GM19455 (cell line): ENCODE results near the gene BCL7C.
"Not testable (repeated sequence)": the region's sequence is repeated elsewhere in the genome, so short reads cannot be mapped to it uniquely, and the experiment has no call there.

ENCODE experiments used
- ATAC-seq: cut with Tn5 transposase; IDR thresholded peaks from one replicate; pipeline ENCODE4 v1.9.1; 2021; ENCODE audit not compliant: unreplicated experiment

Gene BCL7C

GRCh38 chr16:30893744-30894539, at the start of gene BCL7C:
Gene BCL7C (minus strand): TSS chr16:30894077. CDS start chr16:30893944, 133 bp downstream.
- ATAC-seq, result peak; percentile 85

DNA sequence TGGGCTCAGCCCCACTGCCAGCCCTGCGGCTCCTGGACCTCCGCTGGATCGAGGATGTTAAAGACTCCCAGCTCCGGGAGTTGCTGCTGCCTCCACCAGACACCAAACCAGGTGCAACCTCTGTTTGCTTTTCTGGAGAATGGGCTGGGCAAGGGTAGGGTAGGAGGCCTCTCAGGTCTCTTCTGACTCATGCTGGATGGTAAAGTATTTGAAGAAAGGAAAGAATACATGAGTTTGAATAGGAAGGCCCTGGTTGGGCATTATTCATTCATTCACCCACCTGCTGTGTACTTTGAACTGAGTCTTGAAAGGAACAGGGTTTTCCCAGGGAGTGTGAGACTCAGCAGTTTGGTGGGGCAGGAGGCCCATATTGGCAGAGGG, 48.5 kb upstream of the BCL7C start:
- ATAC-seq, result no peak

DNA sequence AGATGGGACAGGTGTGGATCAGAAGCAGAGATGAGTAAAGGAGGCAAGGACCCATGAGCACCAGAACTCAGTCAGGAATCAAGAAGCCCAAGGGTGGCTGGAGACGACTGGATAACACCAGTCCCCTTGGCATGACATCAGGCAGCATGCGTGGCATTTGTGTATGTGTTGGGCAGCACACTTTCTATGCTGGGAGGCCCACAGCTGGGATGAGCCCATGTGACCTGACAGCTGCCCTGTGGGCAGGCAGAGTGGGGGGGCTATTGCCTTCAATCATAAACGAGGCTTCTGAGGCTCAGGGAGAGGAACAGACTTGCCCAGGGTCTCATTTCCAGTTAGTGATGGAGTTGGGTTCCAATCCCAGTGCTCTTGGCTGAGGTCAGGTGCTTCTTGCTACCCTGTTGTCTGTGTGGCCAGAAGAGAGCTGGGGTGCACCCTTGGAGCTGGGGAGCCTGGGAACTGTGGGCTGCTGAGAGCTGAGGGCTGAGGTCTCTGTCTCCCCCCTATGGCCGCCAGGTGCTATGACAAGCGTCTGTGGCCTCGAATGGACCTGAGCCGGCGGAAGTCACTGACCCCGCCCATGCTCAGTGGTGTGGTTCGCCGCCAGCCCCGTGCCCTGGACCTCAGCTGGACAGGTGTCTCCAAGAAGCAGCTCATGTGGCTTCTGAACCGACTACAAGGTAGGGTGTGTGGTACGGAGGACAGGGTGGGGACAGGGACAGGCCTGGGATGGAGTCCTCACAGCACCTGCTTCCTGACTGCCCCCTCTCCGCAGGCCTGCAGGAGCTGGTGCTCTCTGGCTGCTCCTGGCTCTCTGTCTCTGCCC, 47.9 kb upstream of the BCL7C start:
- peak; percentile 80 for ATAC-seq

GRCh38 chr16:30939571-30939970, 45.7 kb upstream of the BCL7C start:
- not testable (repeated sequence) for ATAC-seq

DNA sequence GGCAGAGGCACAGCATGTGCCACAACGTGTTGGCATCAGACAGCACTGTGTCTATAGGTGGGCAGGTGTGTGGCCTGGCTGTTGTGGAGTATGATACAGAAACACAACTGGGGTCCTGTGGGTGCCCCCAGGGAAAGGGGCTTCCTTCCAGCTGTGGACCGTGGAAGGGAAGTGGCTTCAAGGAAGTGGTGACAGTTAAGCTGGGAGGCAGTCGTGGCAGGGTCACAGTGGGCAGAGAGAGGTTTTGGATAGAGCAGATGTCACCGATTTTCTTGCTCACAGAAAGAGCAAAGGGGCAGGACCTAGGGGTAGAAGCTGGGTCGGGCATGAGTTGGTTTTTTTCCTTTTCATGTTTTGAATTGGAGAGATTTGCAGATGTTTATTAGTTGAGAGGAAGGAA, 43.8 kb upstream of the BCL7C start:
- ATAC-seq, result no peak

DNA sequence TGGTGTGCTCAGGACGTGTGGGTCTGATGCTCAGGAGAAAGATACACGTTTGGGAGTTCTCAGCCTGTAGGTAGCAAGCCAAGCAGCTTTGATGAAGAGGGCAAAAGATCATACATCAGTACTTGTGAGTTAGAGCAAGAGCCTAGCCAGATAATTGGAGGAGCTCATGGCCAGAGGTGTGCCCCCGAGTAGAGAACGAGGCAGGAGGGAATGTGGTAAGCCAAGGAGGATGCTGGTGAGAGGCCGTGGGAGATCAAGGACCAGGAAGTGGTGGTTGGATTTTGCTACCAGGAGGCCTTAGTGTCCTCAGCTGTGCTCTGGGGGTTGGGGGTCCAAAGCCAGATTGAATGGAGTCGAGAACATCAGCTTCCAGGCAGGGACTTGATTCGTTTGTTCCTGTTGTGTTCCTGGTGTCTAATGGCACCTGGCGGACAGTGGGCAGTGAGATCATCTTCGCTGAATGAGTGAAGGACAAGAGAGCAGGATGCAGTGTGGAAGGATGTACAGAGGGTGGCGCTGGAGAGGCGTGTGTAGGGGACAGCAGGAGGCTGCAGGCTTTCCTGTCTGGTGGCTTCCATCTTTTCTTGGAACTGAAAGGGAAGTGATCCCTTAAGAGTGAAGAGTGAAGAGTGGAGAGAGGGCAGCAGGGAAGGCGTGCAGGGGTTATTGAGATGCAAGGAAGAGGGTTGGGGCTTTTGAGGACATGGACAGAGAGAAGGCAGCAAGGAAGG, 41.1 kb upstream of the BCL7C start:
- no peak for ATAC-seq

DNA sequence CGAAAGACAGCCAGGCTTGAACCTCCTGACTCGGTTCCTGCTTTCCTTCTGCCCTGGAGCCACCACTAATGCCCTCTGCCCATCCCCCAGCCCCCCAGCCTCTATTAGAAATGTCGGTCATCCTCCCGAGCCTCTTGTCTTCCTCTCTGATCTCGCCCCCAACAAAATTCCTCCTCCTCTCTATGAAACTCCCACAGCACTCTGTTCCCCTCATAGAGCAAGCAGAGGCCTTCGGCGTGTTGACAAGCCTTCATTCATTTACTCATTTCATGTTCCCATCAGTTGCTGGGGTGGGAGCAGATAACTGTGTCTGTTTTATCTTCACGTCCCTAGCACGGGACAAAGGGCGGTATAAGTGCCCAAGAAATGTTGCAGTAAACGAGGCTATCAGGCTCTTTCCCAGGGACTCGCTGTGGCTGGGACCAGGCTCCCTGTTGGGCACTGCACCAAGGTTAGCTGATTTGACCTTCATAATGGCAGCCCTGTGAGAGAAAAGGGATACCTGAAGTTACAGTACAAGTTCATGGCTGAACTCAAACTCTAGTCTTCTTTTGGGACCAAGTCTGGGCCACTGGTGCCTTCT, 37.3 kb upstream of the BCL7C start:
- no peak for ATAC-seq

GRCh38 chr16:30930160-30930571, 36.3 kb upstream of the BCL7C start:
- no peak for ATAC-seq

GRCh38 chr16:30929167-30929566, 35.3 kb upstream of the BCL7C start:
- ATAC-seq, result no peak

GRCh38 chr16:30928390-30928789, 34.5 kb upstream of the BCL7C start:
- ATAC-seq, result no peak

GRCh38 chr16:30927789-30928378, 34.0 kb upstream of the BCL7C start:
- ATAC-seq, result no peak

- no peak for ATAC-seq
Measured at GRCh38 chr16:30926937-30927788, 33.3 kb upstream of the BCL7C start.

DNA sequence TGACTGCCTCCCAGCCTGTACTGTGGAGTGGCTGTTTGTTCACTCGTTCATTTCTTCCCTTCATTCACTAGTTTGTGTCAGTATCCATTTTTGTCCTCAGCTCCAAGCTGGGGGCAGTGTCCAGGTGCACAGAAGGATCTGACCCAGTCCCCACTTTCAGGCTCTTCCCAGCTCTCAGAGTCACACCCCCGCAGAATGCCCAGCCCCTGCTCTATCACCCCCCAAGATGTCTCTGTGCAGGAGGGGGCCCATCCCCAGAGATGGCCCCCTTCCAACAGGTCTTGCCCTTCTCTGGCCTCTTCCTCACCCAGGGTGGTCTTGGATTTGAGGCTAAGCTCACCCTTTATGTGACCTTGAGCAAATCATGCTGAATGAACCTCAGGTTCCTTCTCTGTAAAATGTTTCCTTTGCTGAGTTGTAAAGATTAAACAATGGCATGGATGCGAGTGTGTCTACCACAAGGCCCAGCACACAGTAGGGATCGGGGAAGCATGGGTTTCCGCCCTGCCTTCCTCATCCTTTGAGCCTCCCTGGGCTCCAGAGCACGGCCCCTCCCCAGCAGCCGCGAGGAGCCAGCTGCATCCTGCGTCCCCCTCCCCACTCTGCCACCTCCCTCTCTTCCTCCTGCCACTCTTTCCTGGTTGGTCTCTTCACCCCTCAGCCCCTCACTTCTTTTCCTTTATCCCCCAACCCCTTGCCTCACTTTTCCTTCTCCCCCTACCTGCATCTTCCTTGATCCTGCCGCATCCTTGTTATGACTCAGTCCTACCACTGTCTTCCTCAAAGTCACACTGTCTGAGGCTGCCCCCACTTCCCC, 32.3 kb upstream of the BCL7C start:
- no peak for ATAC-seq

DNA sequence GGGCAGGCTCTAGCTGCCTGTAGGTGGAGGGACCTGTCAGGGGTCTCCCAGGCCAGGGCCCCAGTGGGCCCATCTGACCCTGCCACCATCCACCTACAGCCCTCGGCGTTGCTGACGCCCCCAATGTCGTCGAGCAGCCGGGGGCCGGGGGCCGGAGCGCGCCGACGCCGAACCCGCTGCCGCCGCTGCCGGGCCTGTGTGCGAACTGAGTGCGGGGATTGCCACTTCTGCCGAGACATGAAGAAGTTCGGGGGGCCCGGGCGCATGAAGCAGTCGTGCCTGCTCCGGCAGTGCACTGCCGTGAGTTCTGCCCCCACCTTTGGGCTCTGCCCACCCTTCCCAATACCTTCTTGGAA, 31.7 kb upstream of the BCL7C start:
- no peak for ATAC-seq

DNA sequence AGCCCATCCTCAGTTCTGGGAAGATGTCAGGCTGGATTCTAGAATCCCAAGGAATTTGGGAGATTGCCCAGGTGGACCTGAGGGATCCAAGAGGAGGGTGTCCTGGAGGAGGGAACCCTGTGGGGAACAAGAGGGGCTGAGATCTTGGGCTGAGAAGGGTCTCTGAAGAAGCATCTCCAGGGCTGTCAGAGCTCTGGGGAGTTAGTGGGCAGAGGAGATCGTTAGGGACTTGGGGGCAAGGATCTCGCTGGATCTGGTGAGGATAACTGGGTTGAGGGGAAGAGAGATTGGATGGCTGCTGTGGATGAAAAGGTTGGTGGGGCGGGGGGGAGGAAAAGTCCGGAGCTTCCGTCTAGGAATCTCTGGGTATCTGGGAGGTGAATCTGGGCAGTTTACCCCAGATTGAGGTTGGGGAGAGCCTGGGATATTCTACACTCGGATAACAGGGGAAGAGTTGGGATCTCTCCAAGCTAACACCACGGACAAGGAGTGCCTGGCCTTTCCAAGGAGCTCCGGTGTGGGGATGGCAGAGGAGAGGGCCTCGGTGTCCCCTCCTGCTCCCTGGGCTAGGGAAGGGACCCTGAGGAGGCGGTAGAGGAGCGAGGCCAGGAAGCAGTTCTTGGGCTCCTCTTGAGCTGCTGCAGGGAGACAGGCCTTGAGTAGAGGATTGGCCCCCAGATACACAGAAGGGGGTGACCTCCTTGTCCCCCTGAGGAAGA, 31.2 kb upstream of the BCL7C start:
- no peak for ATAC-seq

DNA sequence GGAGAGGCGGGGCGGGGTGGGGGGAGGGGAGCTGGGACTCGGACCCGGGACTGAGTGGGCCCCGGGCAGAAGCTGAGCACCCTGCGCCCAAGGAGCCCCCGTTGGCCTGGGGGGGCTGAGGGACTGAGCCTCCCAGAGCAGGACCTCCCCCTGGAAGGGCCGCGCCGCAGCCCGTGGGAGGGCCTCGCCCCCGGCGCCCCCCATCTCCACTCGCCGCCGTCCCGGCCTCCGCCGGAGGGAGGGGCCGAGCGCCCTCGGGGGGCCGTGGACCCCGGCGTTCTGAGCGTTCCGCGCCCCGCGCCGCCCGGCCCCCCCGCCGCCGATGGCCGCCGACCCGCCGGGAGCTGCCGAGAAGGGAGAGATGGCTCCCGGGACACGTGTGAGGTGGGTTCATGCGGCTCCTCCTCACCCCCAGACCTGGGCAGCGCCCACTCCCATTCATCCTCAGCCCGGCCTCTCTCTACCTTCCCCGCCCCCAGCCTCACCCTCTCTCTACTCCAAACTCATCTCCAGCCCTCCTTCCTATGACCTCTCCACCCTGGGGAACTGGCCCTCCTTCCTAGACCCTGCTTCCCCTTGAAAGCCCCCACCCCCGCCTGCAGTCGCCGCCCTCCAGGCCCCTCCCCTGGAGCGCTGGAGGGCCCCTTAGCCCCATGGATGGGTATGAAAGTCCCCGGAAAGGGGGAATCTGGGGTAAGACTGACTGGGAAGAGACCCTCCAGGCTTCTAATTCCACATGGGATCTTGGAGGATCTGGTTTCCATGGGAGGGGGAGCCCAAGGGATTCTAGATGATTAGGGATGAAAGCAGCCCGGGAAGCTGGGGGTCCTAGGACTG, 30.4 kb upstream of the BCL7C start:
- no peak for ATAC-seq

GRCh38 chr16:30923554-30924075, 29.7 kb upstream of the BCL7C start, which contains the start of gene FBXL19:
Gene FBXL19 (plus strand): TSS chr16:30923572. CDS start chr16:30925755, 2,183 bp downstream.
- ATAC-seq, result no peak
